GM12865 (cell line): ENCODE measurements around the gene CPTP.

Source experiments
- DNase-seq: peaks from one replicate; pipeline ENCODE4 v3.0.0; 2010; ENCODE audit warnings: low read depth
- H3K4me3 ChIP-seq: 2 replicates; pipeline ENCODE4 v1.5.1; 2011; ENCODE audit warnings: mild to moderate bottlenecking, low read depth, low read length, control low read depth
- CTCF ChIP-seq: IDR thresholded peaks from 2 replicates; pipeline ENCODE4 v1.5.1; 2011; ENCODE audit warnings: low read length, control low read depth, low read depth, inconsistent platforms; ENCODE audit not compliant: insufficient read depth; ENCODE audit errors: missing control alignments

The CPTP gene

GRCh38 chr1:1303736-1304135 is 20.9 kb upstream of the CPTP start:
- H3K4me3 ChIP-seq, result no peak overlapping the region
- DNase-seq, result no peak
- TF ChIP-seq CTCF, result no peak

- TF ChIP-seq CTCF, result no peak
- DNase-seq, result no peak
- no peak overlapping the region; the same call in 1 of the 2 replicates for H3K4me3 ChIP-seq
Measured at GRCh38 chr1:1304331-1305299, 20.0 kb upstream of the CPTP start.

GRCh38 chr1:1305300-1306069 is 19.1 kb upstream of the CPTP start:
- peak; percentile 72 for DNase-seq
- TF ChIP-seq CTCF, result peak; percentile 17
- peak overlapping the region; percentile 46 for H3K4me3 ChIP-seq

GRCh38 chr1:1306070-1306660 is 18.4 kb upstream of the CPTP start:
- H3K4me3 ChIP-seq, result peak overlapping the region; percentile 70
- TF ChIP-seq CTCF, result peak; percentile 23
- peak; percentile 45 for DNase-seq

- TF ChIP-seq CTCF, result no peak
Measured at GRCh38 chr1:1306661-1307260, 17.8 kb upstream of the CPTP start.

GRCh38 chr1:1307261-1307922 is 17.2 kb upstream of the CPTP start:
- TF ChIP-seq CTCF, result no peak
- H3K4me3 ChIP-seq, result peak overlapping the region; percentile 70
- peak; percentile 35 for DNase-seq

More at GRCh38 chr1:1306661-1307260, 17.8 kb upstream of the CPTP start:
- peak overlapping the region; percentile 70 for H3K4me3 ChIP-seq
- DNase-seq, result no peak
